ENCODE data around the gene ZMYND8.

ZMYND8 gene

GRCh38 chr20:47327711-47328110 is 28.8 kb downstream of the ZMYND8 start:
- 88 to 98% methylated on average over 5 of the region's 7 CpGs for WGBS, 2 experiments (ENCODE audit: insufficient coverage in 2 of 2)
- Histone ChIP-seq H3K4me1 (ENCODE audit: control insufficient read depth, insufficient read depth, low read length, poor library complexity, severe bottlenecking) (peaks cover 33% of the 10 kb centered on the region), H3K36me3 (ENCODE audit: control insufficient read depth, insufficient read depth, low read length) (peaks cover 82% of the 10 kb centered on the region), H3K9me3 (ENCODE audit: control insufficient read depth, low read length) (no peaks in the 10 kb centered on the region), H3K4me3 (ENCODE audit: extremely low read depth, insufficient read depth, low read length, poor library complexity, severe bottlenecking) (no peak overlapping the region), H3K27ac (ENCODE audit: low read depth, low read length, severe bottlenecking) (no peak overlapping the region)

DNA sequence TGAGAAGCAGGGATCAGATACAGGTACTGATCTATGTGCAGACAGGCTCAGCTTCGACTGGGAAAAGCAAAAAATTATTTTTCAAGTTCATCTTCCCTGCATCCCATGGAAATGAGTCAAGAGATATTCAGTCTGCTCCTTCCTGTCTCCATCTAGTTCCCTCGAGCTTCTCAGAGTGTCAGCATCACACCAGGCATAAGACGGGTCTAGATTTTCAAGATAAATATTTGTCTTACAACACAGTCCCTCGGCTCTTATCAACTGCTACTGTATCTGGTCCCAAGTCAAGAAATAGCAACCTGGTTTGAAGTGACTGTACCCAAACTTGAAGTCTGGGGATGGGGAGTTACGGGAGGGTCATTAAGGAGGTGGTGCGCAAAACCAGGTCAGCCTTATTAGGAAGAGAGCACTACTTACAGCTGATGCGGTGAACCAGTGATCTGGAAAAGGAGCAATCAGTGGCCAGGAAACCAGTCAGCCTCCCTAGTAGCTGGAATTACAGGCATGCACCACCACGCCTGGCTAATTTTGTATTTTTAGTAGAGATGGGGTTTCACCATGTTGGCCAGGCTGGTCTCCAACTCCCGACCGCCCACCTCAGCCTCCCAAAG is 29.7 kb downstream of the ZMYND8 start:
- Histone ChIP-seq H3K36me3 (ENCODE audit: control insufficient read depth, insufficient read depth, low read length) (peaks cover 77% of the 10 kb centered on the region), H3K27ac (ENCODE audit: low read depth, low read length, severe bottlenecking) (peak overlapping the region; percentile 62), H3K4me1 (ENCODE audit: control insufficient read depth, insufficient read depth, low read length, poor library complexity, severe bottlenecking) (peaks cover 29% of the 10 kb centered on the region), H3K4me3 (ENCODE audit: extremely low read depth, insufficient read depth, low read length, poor library complexity, severe bottlenecking) (no peak overlapping the region), H3K9me3 (ENCODE audit: control insufficient read depth, low read length) (no peaks in the 10 kb centered on the region)
- WGBS, 2 experiments (ENCODE audit: insufficient coverage in 2 of 2): 87 to 97% methylated on average over 7 of the region's 10 CpGs

GRCh38 chr20:47325242-47325641 is 31.3 kb downstream of the ZMYND8 start:
- WGBS, 2 experiments (ENCODE audit: insufficient coverage in 2 of 2): 96 to 100% methylated on average over 4 to 6 of the region's 6 CpGs
- peaks cover 66% of the 10 kb centered on the region for H3K36me3 ChIP-seq (ENCODE audit: control insufficient read depth, insufficient read depth, low read length)

GRCh38 chr20:47320990-47321805 is 35.3 kb downstream of the ZMYND8 start:
- Histone ChIP-seq H3K9me3 (ENCODE audit: control insufficient read depth, low read length) (no peaks in the 10 kb centered on the region), H3K36me3 (ENCODE audit: control insufficient read depth, insufficient read depth, low read length) (peaks cover 39% of the 10 kb centered on the region), H3K4me3 (ENCODE audit: extremely low read depth, insufficient read depth, low read length, poor library complexity, severe bottlenecking) (no peak overlapping the region), H3K4me1 (ENCODE audit: control insufficient read depth, insufficient read depth, low read length, poor library complexity, severe bottlenecking) (peaks cover 59% of the 10 kb centered on the region), H3K27ac (ENCODE audit: low read depth, low read length, severe bottlenecking) (peak overlapping the region; percentile 98)
- 90 to 100% methylated on average over 1 to 2 of the region's 7 CpGs for WGBS, 2 experiments (ENCODE audit: insufficient coverage in 2 of 2)

More at GRCh38 chr20:47325242-47325641, 31.3 kb downstream of the ZMYND8 start:
- Histone ChIP-seq H3K27ac (ENCODE audit: low read depth, low read length, severe bottlenecking) (no peak overlapping the region), H3K4me3 (ENCODE audit: extremely low read depth, insufficient read depth, low read length, poor library complexity, severe bottlenecking) (no peak overlapping the region), H3K4me1 (ENCODE audit: control insufficient read depth, insufficient read depth, low read length, poor library complexity, severe bottlenecking) (peaks cover 31% of the 10 kb centered on the region), H3K9me3 (ENCODE audit: control insufficient read depth, low read length) (no peaks in the 10 kb centered on the region)

- WGBS, 2 experiments (ENCODE audit: insufficient coverage in 2 of 2): 9 to 16% methylated on average over 12 to 16 of the region's 17 CpGs
- Histone ChIP-seq H3K4me3 (ENCODE audit: extremely low read depth, insufficient read depth, low read length, poor library complexity, severe bottlenecking) (no peak overlapping the region), H3K4me1 (ENCODE audit: control insufficient read depth, insufficient read depth, low read length, poor library complexity, severe bottlenecking) (peaks cover 74% of the 10 kb centered on the region), H3K27ac (ENCODE audit: low read depth, low read length, severe bottlenecking) (peak overlapping the region; percentile 98), H3K9me3 (ENCODE audit: control insufficient read depth, low read length) (no peaks in the 10 kb centered on the region), H3K36me3 (ENCODE audit: control insufficient read depth, insufficient read depth, low read length) (peaks cover 39% of the 10 kb centered on the region)
Measured at GRCh38 chr20:47319517-47320252, 36.8 kb downstream of the ZMYND8 start.

GRCh38 chr20:47318586-47319516 is 37.6 kb downstream of the ZMYND8 start:
- H3K36me3 ChIP-seq (ENCODE audit: control insufficient read depth, insufficient read depth, low read length): peaks cover 39% of the 10 kb centered on the region
- peak overlapping the region; percentile 8 for H3K4me3 ChIP-seq (ENCODE audit: extremely low read depth, insufficient read depth, low read length, poor library complexity, severe bottlenecking)
- H3K4me1 ChIP-seq (ENCODE audit: control insufficient read depth, insufficient read depth, low read length, poor library complexity, severe bottlenecking): peaks cover 80% of the 10 kb centered on the region
- peak overlapping the region; percentile 98 for H3K27ac ChIP-seq (ENCODE audit: low read depth, low read length, severe bottlenecking)
- WGBS, 2 experiments (ENCODE audit: insufficient coverage in 2 of 2): 8 to 14% methylated on average over 15 to 19 of the region's 28 CpGs
- no peaks in the 10 kb centered on the region for H3K9me3 ChIP-seq (ENCODE audit: control insufficient read depth, low read length)

DNA sequence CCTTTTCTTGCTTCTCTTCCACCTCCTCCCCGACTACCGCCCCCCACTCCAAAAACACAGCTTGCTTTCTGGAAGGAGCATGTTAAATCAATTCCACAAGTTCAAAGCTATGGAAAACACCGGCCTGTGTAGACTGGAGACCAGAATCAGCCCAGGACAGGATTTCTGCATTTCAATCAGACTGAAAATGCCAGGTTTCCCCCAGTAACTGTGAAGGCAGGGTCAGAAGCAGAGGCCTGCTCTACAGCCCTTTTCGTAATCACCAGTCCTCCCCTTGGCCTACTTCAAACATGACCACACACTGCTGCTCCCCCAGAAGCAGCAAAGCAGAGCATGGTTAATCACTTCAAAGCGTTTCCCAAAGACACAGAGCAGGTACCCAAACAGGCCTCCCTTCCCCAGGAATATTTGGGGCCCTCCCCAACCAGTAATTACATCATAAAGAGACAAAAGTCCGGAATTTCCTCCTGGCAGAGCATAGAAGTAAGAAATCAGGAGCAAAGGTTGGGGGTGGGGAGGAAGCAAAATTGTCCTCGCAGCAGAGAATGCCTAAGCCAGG is 38.4 kb downstream of the ZMYND8 start:
- Histone ChIP-seq H3K4me3 (ENCODE audit: extremely low read depth, insufficient read depth, low read length, poor library complexity, severe bottlenecking) (peak overlapping the region; percentile 6), H3K27ac (ENCODE audit: low read depth, low read length, severe bottlenecking) (peak overlapping the region; percentile 98), H3K4me1 (ENCODE audit: control insufficient read depth, insufficient read depth, low read length, poor library complexity, severe bottlenecking) (peaks cover 77% of the 10 kb centered on the region), H3K36me3 (ENCODE audit: control insufficient read depth, insufficient read depth, low read length) (peaks cover 39% of the 10 kb centered on the region), H3K9me3 (ENCODE audit: control insufficient read depth, low read length) (no peaks in the 10 kb centered on the region)
- 26 to 34% methylated on average over 3 to 6 of the region's 7 CpGs for WGBS, 2 experiments (ENCODE audit: insufficient coverage in 2 of 2)

GRCh38 chr20:47317127-47317895 is 39.2 kb downstream of the ZMYND8 start:
- H3K27ac ChIP-seq (ENCODE audit: low read depth, low read length, severe bottlenecking): peak overlapping the region; percentile 98
- WGBS, 2 experiments (ENCODE audit: insufficient coverage in 2 of 2): 13 to 28% methylated on average over 9 to 10 of the region's 13 CpGs

GRCh38 chr20:47316776-47317126 is 39.7 kb downstream of the ZMYND8 start:
- Histone ChIP-seq H3K4me3 (ENCODE audit: extremely low read depth, insufficient read depth, low read length, poor library complexity, severe bottlenecking) (no peak overlapping the region), H3K9me3 (ENCODE audit: control insufficient read depth, low read length) (no peaks in the 10 kb centered on the region), H3K4me1 (ENCODE audit: control insufficient read depth, insufficient read depth, low read length, poor library complexity, severe bottlenecking) (peaks cover 76% of the 10 kb centered on the region), H3K36me3 (ENCODE audit: control insufficient read depth, insufficient read depth, low read length) (peaks cover 45% of the 10 kb centered on the region), H3K27ac (ENCODE audit: low read depth, low read length, severe bottlenecking) (peak overlapping the region; percentile 98)
- WGBS, 2 experiments (ENCODE audit: insufficient coverage in 2 of 2): 87 to 94% methylated on average over 2 to 3 of the region's 3 CpGs

More at GRCh38 chr20:47317127-47317895, 39.2 kb downstream of the ZMYND8 start:
- Histone ChIP-seq H3K4me3 (ENCODE audit: extremely low read depth, insufficient read depth, low read length, poor library complexity, severe bottlenecking) (no peak overlapping the region), H3K9me3 (ENCODE audit: control insufficient read depth, low read length) (no peaks in the 10 kb centered on the region), H3K36me3 (ENCODE audit: control insufficient read depth, insufficient read depth, low read length) (peaks cover 39% of the 10 kb centered on the region), H3K4me1 (ENCODE audit: control insufficient read depth, insufficient read depth, low read length, poor library complexity, severe bottlenecking) (peaks cover 76% of the 10 kb centered on the region)
